Measurements from ENCODE around the gene JAKMIP3. TPM values are rescaled to one million over a fixed set of nuclear protein-coding genes. Genes with fewer than 3 reads are reported as not detected.
A peak's percentile ranks its signal among the peaks of the same experiment; 100 is the strongest.

The JAKMIP3 gene
- total and polyA plus RNA-seq, 9 of the 15 experiments (the other 6 are each of a cell fraction or from before 2014, with no cell fraction given), result 0.04 TPM; not detected in 8

GRCh38 chr10:132110111-132110521 lies 44.4 kb downstream of the JAKMIP3 start:
- no peak for ATAC-seq

GRCh38 chr10:132110713-132111112 lies 45.0 kb downstream of the JAKMIP3 start:
- TF ChIP-seq RB1 (IDR thresholded peaks at IDR 0.05; ENCODE audit: low read depth) (no peak), ILK (tag; IDR thresholded peaks at IDR 0.05; ENCODE audit: borderline replicate concordance, low read depth) (no peak), U2AF2 (optimal IDR thresholded peaks at IDR 0.05; ENCODE audit: low read depth, low read length) (no peak)
- H3K27ac ChIP-seq (ENCODE audit: extremely low read depth, low read depth, low read length), result no peak overlapping the region
- H3K9me3 ChIP-seq (replicated peaks; ENCODE audit: control insufficient read depth, insufficient read depth, low read depth, low read length), result no peaks in the 10 kb centered on the region
- H4K20me1 ChIP-seq (replicated peaks; ENCODE audit: control insufficient read depth, insufficient read depth, low read length), result no peaks in the 10 kb centered on the region
- H3K9me1 ChIP-seq (ENCODE audit: control insufficient read depth, insufficient read depth, low read length), result no peaks in the 10 kb centered on the region
- FAIRE-seq, result no peak
- H3K4me2 ChIP-seq (ENCODE audit: insufficient read depth, low read length), result no peak overlapping the region
- in situ Hi-C loops (cut with MboI), result no loop called here
- 3% methylated on average over 12 of the region's 14 CpGs for WGBS (ENCODE audit: insufficient coverage, low coverage, missing lambda C conversion rate)
- no peak for ATAC-seq
- CTCF ChIA-PET (ENCODE audit: low intra/inter-chr PET ratio), result no interaction called here
- no peak overlapping the region for H3K4me3 ChIP-seq
- no peaks in the 10 kb centered on the region for H3K79me2 ChIP-seq (ENCODE audit: control insufficient read depth, insufficient read depth, low read length)
- BruUV-seq (replicated peaks), result no TSS peak
- intact Hi-C loops (cut with micrococcal nuclease), result no loop called here
- POLR2A ChIA-PET, result no interaction called here
- H3K36me3 ChIP-seq (ENCODE audit: control insufficient read depth, insufficient read depth, low read length), result no peaks in the 10 kb centered on the region
- H2AFZ ChIP-seq (ENCODE audit: low read depth, low read length), result no peak overlapping the region
- H3K4me1 ChIP-seq (replicated peaks in 1 of 2; ENCODE audit: control insufficient read depth in 2 of 2, insufficient read depth in 2 of 2, low read length in 2 of 2), result peaks cover 0 to 4% of the 10 kb centered on the region in 2 experiments; a peak in 2 of 5 replicates
- no peak overlapping the region for H3K9ac ChIP-seq (ENCODE audit: insufficient read depth in 1 of 2, low read depth in 2 of 2, low read length in 2 of 2)
- peaks cover 16 to 64% of the 10 kb centered on the region in 2 experiments; a peak in 3 of 5 replicates for H3K27me3 ChIP-seq (ENCODE audit: control insufficient read depth in 2 of 2, insufficient read depth in 2 of 2, low read length in 2 of 2)
- no peak for DNase-seq (ENCODE audit: extremely low read depth in 1 of 4, low spot score in 3 of 4)

More at GRCh38 chr10:132110111-132110521, 44.4 kb downstream of the JAKMIP3 start:
- no peaks in the 10 kb centered on the region for H3K9me3 ChIP-seq (replicated peaks; ENCODE audit: control insufficient read depth, insufficient read depth, low read depth, low read length)
- H3K79me2 ChIP-seq (ENCODE audit: control insufficient read depth, insufficient read depth, low read length), result no peaks in the 10 kb centered on the region
- intact Hi-C loops (cut with micrococcal nuclease), result no loop called here
- peaks cover 13 to 58% of the 10 kb centered on the region in 2 experiments; a peak in 3 of 5 replicates for H3K27me3 ChIP-seq (ENCODE audit: control insufficient read depth in 2 of 2, insufficient read depth in 2 of 2, low read length in 2 of 2)
- FAIRE-seq (no peak), DNase-seq (ENCODE audit: extremely low read depth in 1 of 4, low spot score in 3 of 4) (no peak)
- POLR2A ChIA-PET, result interaction anchor here (0.6 kb wide), 1 partner anchor 212 kb away, joined by 3 read pairs; no protein-coding TSS in a partner anchor
- no peak overlapping the region for H3K27ac ChIP-seq (ENCODE audit: extremely low read depth, low read depth, low read length)
- 2% methylated on average over 12 of the region's 14 CpGs for WGBS (ENCODE audit: insufficient coverage, low coverage, missing lambda C conversion rate)
- no peaks in the 10 kb centered on the region for H3K9me1 ChIP-seq (ENCODE audit: control insufficient read depth, insufficient read depth, low read length)
- H3K4me1 ChIP-seq (replicated peaks in 1 of 2; ENCODE audit: control insufficient read depth in 2 of 2, insufficient read depth in 2 of 2, low read length in 2 of 2), result peaks cover 0 to 2% of the 10 kb centered on the region in 2 experiments; a peak in 2 of 5 replicates
- H3K36me3 ChIP-seq (ENCODE audit: control insufficient read depth, insufficient read depth, low read length), result no peaks in the 10 kb centered on the region
- no peak overlapping the region for H3K4me2 ChIP-seq (ENCODE audit: insufficient read depth, low read length)
- TF ChIP-seq USF2 (CRISPR knock-in tag; IDR thresholded peaks at IDR 0.05), result 0 out of 2 replicates have a peak, but pooled peaks have one; percentile 4
- no peak for TF ChIP-seq ELF2 (CRISPR knock-in tag; IDR thresholded peaks at IDR 0.05)
- BruUV-seq (replicated peaks), result no TSS peak
- CTCF ChIA-PET (ENCODE audit: low intra/inter-chr PET ratio), result no interaction called here
- no peaks in the 10 kb centered on the region for H4K20me1 ChIP-seq (replicated peaks; ENCODE audit: control insufficient read depth, insufficient read depth, low read length)
- no peak overlapping the region for H2AFZ ChIP-seq (ENCODE audit: low read depth, low read length)
- no peak overlapping the region for H3K9ac ChIP-seq (ENCODE audit: insufficient read depth in 1 of 2, low read depth in 2 of 2, low read length in 2 of 2)
- in situ Hi-C loops (cut with MboI), result no loop called here
- no peak overlapping the region for H3K4me3 ChIP-seq

Measured in K562 (cell line).